ENCODE results near the gene HS1BP3.

HS1BP3 gene

DNA sequence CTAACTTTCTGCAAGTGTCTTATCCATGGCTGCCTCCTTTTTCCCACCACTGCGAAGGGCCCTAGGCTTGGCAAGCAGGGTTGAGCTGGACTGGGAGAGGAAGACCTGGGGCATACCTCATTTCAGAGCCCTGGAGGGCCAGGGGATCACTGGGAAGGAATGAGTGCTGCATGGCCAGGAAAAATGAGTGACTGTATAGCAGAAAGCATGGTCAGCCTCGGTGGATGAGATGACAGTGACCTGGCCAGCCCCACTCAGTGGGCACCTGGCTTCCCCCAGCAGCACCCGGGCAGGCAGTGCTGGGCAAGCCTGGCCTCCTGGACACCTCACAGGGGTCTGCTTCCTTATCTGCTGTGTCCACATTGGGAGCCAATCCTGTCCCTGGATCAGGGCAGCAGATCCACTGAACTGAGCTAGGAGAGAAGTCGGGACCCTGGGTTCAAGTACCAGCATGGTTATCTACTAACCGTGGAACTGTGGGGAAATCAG lies 76.4 kb downstream of the HS1BP3 start:
- DNase-seq (ENCODE audit: low read depth in 1 of 2, low spot score in 1 of 2): no peak

DNA sequence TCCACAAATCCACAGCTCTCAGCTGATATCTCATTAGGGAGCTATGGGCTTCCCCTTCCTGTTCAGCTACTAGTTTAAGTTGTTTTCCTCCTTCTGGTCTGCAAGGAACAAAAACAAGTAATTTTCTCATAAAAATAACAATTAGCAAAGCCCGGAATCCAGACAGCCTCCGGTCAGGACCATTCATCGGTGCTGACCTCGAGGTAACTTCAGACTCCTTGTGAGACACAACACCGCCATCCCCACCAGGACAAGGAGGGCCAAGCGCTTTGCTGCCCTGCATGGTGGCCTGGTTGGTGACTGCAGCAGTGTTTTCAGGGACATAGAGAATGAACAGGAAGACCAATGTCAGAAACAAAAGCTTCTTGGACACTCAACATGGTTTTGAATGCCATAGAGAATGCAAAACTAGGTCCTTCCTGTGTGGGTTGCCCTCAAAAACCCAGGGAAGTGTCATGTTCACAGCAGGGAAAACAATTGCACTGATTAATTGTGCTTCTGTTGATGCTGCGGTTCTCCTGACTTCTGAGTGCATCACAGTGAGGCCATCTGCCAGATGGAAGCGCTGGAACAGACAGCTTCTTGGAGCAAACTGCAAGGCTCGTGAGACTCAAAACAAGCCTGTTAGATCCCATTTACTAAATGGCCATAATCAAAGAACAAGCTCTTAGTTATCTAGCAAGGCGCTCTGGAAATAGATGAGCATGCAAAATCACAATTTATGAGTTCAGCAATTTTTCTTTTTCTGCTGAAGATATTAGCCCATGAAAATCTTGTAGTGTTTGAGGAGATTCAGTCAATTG lies 77.1 kb downstream of the HS1BP3 start:
- DNase-seq (ENCODE audit: low read depth in 1 of 2, low spot score in 1 of 2): no peak

DNA sequence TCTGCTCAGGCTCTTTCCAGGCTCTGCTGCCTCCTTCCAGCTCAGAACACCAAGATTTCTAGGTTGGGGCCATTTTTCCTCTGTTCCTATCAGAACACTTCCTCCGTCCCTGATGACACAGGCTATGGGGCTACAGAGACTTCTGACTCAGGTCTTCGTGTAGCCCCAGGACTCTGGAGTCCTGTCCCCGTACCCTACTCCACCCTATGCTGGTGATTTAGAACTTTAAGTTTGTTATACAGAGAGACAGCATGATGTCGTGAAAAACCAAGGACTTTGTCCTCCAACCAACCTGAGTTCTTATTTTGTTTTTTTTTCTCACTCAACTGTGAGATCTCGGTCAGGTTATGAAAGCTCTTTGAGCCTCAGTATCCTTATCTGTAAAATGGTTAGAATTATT lies 78.7 kb downstream of the HS1BP3 start:
- DNase-seq (ENCODE audit: low read depth in 1 of 2, low spot score in 1 of 2): no peak

DNA sequence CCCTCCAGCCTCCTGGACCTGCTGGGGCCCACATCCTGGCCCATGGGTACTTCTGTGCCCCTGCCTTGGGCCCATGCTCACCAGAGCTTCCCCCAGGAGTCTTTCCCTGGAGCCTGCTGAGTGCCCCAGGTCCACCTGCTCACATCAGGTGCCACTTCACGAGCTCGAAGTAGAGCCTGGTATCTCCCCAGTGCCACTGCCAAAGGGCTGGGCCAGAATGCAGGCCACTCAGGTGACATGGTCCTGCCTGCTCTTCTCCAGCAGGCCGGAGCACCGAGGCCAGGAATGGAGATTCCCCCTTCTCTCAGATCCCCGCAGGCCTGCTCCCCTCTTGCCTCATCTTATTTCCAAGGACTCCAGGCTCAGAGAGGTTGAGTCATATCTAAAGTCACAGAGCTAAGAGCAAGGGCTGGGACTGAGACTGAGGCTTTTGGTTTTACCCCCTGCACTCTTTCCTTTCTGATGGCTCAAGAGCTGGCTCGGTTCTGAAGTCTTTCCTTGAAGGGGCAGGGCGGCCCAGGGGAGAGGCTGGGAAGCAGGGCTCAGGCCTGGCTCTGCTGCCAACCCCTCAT lies 79.2 kb downstream of the HS1BP3 start:
- DNase-seq (ENCODE audit: low read depth in 1 of 2, low spot score in 1 of 2): no peak

DNA sequence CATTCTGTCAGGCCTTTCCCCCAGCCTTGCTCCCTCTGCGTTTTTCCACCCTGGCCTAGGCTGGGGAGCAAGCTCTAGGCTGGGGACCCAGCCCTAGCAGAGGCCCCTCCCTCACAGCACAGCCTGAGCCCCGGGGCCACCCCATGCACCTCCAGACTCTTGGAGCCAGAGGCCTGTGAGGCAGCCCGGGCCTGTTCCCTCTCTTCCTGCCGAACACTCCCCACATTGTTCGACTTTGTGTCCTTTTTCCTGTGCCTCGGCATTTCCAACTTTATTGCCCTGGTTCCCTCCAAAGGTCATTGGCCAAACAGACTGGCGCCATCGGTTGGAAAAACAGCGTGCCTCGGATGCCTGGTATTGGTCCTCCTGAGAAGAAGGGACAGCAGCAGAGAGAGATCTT lies 79.7 kb downstream of the HS1BP3 start:
- DNase-seq (ENCODE audit: low read depth in 1 of 2, low spot score in 1 of 2): no peak

DNA sequence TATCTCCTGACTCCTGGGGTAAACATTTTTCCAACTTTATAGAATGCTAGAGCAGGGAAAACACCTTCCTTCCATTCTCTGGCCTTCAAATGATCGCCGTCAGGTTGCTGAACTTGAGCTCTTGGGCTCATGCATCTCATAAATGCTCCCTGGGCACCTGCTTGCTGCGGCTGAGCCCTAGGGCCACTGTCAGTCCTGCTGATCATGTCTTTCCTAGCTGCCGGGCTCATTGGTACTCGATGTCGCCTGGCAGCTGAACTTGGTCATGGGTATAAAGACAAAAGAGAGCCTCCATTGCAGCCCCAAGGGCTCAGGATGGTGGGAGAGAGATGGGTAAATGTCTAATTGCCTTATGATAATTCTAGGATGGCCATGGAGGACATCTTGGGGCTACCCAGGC lies 80.6 kb downstream of the HS1BP3 start:
- no peak for DNase-seq (ENCODE audit: low read depth in 1 of 2, low spot score in 1 of 2)

DNA sequence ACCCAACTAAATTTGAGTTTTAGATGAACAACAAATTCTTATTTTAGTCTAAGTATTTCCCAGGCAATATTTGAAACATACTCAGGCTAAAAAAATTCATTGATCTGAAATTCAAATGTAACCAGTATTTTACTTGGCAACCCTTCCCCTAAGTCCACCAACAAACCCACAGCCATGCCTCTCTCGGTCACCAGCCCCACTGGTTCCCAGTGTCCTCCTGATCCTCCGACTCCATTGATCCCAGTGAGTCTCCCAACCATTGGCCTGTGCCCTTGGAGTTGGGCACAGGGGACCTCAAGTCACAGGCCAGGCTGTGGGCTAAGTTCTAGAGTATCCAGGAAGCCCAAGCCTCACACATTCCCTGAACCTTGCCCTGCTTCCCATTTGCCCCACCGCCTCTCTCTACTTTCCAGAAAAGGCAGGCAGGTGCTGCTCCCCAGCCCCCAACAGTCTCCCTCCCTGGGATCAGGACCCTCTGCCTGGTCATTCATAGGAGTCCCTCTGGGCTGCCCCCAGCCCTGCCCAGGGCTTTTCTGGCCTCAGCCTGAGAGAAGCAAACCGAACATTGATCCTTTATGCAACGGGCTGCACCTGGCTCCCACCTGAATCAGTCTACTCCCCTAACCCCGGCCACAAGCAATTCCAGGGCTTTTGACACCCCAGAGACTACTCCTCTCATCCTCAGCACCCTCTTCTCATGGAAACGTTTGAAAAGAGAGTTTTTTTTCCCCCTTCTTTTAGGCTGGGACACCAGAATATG lies 81.3 kb downstream of the HS1BP3 start:
- DNase-seq (ENCODE audit: low read depth in 1 of 2, low spot score in 1 of 2): no peak

DNA sequence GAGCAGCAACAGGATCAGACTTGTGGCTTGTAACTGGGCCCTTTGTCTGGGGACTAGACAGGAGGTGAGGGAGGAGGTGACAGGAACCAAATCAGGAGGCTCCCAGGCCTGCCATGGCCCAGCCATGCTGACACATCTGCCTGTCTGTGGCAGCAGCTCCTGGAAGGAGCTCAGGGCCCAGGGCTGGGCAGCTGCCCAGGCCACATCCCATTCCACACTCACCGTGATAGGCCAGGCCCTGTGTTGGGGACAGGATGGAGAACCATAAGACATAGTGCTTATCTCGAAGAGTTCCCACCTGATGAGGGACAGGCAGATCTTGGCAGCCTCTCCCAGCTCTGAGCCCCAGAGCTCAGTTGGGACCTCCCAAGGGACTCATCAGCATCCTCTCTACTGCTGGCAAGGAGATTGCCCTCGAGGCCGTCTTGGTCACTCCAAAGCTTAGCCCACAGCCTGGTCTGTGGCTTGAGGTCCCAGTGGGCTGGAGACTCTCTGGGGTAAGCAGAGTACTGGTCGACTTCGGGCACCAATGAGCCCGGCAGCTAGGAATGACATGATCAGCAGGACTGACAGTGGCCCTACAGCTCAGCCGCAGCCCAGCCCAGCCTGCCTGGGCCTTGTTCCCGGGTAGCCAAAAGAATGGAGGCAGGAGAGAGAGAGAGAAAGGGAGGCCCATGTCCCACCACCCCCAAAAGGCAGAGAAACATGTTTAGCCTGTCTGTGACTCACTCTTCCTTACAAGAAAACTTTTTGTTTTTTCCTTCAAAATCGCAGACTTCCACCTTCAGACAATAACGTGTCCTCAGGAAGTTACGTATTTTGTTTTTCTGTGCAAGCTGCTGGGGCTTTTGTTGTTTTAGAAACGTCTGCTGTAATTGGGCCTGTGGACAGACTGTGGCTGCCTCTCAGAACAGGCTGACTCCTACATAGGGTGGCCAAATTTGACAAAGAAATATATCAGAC lies 82.1 kb downstream of the HS1BP3 start:
- DNase-seq (ENCODE audit: low read depth in 1 of 2, low spot score in 1 of 2): no peak

DNA sequence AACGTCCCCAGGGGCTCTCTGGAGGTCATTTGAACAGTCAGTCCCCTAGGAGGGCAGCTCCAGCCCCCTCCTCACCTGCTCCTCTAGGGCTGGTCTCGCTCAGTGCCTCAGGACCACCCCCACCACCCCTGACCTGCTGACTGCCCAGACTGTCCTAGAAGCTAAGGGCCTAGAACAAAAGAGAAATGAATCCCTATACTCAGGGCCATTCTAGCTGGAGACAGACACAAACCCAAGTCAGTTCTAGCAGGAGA lies 83.0 kb downstream of the HS1BP3 start:
- no peak for DNase-seq (ENCODE audit: low read depth in 1 of 2, low spot score in 1 of 2)
